GM12873 (cell line): ENCODE measurements around the gene PINK1.

Experiments used
- TF ChIP-seq, protein P1 (sequence below): IDR thresholded peaks from 2 replicates; pipeline ENCODE4 v1.5.1; 2012; ENCODE audit warnings: low read depth, mild to moderate bottlenecking, moderate library complexity, low read length, control low read depth; ENCODE audit not compliant: insufficient read depth; ENCODE audit errors: missing control alignments

The PINK1 gene

DNA sequence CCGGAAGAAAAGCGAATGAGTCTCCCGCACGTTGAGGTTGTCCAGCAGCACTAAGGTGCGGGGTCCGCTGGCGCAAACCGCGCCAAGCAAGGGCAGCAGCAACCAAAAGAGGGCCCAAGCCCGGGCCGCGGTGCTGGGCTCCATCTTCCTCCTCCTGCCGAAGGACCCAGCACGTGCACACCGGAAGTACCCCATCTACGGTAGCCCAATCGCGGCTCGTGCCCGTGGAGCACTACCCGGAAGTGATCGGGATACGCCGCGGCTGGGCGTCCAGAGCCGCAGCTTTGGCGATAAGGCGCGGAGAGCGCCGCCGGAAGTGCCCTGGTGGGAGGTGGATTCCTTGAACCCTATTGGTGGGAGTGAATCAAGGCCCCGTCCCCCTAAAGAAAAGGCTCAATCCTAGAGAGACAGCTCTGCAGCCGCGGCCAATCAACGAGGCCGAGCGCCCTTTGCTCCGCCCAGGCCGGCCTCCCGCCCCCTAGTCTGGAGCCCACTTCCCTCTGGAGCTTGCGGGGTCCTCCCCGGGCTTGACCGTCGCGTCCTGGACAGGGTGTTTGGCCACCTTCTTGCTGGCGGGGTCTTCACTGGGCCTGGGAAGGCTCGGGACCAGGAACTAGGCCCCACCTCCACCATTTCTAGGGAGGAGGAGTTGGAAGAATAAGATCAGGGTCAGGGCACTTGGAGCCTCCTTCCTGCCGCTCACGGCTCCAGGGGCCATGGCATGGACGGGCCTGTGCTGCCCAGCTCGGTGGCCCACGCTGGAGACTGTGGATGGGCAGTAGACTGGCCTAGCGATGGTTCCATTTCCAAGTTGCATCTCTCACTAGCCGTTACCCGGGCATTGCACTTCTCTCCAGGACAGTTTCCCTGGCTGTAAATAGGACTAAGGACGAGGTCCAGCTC lies 28.2 kb downstream of the PINK1 start, which contains the start of gene DDOST:
DDOST (minus strand) TSS at position 163 of the 903 bp plus-strand sequence; CDS start at position 144, 19 bp downstream.
- TF ChIP-seq, protein P1, sequence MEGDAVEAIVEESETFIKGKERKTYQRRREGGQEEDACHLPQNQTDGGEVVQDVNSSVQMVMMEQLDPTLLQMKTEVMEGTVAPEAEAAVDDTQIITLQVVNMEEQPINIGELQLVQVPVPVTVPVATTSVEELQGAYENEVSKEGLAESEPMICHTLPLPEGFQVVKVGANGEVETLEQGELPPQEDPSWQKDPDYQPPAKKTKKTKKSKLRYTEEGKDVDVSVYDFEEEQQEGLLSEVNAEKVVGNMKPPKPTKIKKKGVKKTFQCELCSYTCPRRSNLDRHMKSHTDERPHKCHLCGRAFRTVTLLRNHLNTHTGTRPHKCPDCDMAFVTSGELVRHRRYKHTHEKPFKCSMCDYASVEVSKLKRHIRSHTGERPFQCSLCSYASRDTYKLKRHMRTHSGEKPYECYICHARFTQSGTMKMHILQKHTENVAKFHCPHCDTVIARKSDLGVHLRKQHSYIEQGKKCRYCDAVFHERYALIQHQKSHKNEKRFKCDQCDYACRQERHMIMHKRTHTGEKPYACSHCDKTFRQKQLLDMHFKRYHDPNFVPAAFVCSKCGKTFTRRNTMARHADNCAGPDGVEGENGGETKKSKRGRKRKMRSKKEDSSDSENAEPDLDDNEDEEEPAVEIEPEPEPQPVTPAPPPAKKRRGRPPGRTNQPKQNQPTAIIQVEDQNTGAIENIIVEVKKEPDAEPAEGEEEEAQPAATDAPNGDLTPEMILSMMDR = peak; percentile 49

DNA sequence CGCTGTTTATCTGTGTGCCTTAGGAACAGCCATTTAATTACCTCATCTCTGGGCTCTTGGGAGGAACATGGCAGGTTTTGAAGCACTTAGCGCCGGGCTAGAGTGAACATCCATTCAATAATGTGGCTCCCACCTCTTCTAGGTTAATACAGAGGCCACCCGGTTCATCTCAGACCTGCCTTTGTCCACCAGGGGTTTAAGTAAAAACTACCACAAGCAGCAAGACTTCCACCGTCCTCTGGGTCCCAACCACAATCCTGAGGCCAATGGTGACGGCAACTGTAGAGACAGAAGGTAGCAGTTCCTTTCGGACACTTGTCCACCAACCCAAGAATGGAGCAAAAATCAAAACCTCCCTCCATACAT lies 28.8 kb downstream of the PINK1 start:
- TF ChIP-seq, protein P1 = no peak

DNA sequence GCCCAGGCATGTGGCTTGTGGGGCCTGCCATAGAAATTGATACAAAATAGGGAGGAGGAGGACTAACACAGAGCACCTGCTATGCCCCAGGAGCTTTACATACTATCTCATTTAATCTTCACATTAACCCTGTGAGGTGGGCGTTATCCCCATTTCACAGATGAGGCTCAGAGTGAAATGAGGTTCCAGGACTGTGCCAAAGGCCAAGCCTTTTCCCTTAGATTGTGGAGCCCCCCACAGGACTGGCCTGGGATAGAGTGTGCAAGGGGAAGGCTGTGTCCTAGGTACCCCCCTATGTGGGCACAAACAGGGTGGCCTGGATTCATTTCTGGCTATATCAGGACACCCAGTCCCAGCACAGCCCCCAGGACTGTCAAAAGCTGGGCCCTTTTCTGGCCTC lies 30.1 kb downstream of the PINK1 start:
- TF ChIP-seq, protein P1 = no peak

DNA sequence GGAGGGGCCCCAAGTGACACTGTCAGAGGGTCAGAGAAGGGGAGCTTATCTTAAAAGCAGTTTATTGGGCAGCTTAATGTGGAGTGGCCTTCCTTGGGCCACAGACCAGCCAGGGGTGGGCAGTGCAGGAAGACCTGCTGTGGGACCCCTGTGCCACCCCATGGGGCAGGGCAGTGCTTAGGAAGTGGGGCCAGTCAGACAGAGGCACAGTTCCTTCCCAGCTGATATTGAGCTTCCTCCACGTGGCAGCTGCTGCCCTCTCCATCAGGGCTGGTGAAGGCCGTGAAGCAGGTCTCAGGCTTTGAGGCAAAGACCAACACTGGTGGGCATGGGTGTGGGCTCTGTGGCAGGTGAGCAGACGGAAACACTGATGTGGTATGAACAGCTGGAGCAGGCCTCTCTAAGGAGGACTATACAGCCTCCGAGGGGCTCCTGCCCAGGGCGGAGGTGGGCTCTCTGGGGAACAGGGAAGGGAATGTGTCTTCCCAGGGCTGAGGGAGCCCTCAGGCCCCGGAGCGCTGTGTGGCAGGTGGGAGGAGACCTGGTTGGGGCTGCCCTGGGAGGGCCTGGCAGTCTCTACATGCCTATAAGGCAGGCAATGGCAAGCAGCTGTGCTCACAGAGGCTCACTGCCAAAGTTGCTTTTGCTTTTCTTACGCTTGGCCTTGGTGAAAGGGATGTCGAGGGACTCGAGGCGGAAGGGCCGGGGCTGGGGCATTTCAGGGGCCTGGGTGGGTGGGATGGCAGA lies 30.9 kb downstream of the PINK1 start:
- TF ChIP-seq, protein P1 = no peak

DNA sequence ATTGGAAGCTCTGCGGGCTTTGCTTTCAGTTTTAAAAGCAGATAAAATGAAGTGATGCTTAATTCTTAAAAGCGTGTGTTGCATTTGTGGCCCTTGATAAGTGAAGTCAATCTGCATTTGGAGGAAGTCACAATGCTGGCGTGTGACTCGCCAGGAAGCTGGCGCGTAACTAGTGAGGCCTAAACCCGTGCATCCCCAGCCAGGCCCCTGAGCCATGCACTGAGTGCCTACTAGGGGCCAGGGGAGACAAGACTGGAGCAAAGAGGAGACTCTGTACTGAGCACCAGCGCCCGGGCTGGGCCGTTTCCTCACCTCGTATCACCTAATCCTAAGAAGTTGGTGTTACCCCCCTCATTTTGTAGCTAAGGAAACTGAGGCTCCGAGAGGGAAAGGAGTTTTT lies 32.5 kb downstream of the PINK1 start:
- TF ChIP-seq, protein P1 = no peak

DNA sequence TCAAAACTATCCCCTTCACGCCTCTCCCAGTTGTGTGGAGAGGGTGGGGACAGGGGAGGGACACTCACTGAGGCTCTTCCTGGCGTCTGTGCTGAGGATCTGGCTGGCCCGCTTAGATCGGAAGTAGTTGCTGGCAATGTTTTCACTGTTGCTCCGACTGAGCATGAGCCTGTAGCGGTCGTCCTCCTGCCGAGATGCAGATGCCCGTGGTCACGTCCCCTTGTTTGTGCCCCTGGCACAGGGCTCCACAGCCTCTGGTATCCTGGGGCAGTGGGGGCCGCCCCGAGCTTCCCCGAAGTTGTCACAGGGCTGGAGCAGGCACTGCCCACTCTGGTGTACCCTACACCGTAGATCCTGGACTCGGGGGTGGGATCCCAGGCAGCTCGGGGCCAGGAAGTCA lies 32.9 kb downstream of the PINK1 start:
- TF ChIP-seq, protein P1 = no peak

DNA sequence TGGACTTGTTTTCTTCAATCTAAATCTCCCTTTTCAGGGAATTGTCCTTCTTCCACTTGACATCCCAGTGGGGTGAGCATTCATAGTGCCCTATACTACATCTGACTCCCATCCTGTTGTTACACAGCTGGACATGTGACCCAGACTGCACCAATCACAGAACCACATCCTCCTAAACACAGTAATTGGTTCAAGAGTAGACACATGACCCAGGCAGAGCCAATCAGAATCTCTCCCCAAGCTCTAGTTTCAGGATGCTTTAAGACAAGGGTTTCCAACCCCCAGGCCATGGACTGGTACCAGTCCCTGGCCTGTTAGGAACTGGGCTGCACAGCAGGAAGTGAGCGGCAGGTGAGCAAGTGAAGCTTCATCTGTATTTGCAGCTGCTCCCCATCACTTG lies 33.5 kb downstream of the PINK1 start:
- TF ChIP-seq, protein P1 = no peak
